ENCODE measurements around the gene NPAS3.

NPAS3 gene

GRCh38 chr14:33566082-33566481 is 627.4 kb downstream of the NPAS3 start:
- DNase-seq = no peak

DNA sequence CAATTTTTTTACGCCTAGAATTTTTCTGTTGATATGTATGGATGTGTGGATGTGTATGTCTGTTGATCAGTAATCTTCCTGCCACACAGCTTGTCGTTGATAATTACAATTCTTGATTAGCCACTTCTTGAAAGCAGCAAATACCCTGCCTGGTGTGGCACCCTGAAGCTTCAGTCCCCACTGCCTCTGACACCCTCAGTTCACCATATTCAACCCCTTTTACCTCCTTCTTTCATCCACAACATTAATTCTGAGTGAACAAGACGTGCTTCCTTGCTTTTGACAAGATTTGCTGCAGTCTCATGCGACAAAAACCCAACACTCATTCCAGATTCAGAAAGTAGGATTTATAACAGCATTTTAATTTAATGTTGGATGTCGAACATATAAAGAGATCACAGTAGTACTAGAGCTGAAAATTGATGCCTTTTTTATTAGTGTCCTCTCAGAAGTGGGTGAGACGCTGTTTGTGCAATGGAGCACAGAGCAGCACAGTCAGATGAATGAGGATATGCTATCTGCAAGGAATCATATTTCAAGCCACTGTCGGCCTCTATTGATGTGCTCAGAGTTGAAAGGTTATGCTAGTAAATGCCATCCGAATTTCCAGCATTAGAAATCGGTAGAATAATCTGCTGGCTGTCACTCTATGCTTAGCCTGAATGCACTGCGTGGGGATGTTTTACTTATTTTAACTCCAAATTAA is 628.5 kb downstream of the NPAS3 start:
- no peak for DNase-seq

DNA sequence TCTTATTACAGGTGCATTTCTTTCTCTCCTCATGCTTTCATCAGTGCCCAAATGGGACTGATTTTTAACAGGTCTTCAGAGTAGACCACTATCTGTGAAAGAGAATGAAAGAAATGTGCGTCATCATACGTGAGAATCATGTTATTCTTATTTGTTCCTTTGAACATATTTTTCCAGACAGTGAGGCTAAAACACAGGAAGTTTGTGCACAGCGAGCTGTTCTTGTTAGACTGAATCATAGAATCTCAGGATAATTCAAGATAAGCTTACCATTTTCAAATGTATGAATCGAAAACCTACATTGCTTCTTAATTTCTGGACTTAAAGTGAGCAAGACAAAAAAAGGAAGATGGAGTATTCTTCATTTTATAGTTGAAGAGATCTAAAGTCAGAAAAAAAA is 629.1 kb downstream of the NPAS3 start:
- no peak for DNase-seq

DNA sequence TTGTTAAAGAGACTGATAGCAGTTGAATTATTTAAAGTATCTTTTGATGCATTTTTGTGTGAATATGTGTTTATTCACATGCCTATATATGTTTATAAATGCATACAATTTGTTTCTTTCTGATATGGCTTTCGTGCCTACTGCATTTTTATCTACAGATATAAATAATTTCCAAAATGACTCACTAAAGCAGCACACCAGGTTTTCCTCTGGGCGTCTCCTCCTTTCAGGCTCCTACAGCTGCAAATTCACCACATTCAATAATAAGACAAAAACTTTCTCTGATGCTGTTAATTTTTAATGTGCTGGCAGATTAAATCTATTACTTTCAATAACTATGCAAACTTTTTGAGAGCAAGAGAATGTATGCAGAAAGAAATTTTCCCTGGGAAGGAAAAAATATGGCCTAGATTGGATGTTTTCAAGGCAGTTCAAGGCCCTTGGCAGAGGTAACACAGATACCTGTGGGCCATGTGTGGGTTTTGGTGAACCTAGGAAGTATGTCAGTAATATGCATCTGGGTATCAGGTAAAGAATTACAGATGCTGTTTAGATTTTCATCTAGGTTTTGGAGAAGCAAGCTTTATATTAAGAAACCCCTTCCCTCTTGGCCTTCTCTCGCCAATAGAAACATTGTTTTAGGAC is 630.4 kb downstream of the NPAS3 start:
- DNase-seq = no peak

DNA sequence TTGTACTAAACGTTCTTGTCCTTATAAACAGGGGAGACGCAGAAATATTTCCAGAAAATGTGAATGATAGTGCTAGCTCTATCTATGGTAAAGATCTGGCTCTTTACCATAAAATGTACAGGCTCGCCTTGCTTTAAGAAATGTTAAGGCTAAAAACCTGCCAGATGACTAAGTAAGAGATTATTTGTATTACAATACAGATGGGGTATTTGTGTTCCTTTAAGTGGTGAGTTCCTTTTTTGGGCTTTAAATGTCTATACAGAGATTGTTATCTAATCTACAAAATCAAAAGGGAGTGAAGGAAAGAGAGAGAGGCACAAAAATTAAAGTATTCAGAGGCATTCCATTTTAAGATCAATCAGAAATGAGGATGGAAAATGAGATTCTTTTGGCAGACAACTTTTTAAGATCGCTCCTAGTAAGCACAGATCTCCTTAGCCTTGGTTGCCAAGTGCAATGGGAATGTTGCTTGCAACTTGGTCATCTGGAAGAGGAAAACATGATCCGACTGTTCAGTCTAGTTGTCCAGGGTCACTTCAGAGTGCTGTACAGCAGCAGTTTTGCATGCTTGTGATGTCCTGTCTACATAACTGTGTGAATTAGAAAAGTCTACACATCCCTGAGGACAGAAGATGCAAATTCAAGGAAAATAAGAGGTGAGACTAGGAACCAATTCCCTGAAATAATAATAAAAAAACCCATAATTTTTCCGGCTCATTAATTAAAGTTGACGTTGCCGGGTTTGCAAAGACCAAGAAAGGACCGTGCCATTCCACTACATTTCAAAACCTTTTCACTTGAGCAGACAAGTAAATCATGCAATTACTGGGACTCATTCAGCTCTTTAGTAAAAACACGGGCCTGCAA is 631.4 kb downstream of the NPAS3 start:
- DNase-seq = no peak

- no peak for DNase-seq
Measured at GRCh38 chr14:33570694-33571310, 632.1 kb downstream of the NPAS3 start.

DNA sequence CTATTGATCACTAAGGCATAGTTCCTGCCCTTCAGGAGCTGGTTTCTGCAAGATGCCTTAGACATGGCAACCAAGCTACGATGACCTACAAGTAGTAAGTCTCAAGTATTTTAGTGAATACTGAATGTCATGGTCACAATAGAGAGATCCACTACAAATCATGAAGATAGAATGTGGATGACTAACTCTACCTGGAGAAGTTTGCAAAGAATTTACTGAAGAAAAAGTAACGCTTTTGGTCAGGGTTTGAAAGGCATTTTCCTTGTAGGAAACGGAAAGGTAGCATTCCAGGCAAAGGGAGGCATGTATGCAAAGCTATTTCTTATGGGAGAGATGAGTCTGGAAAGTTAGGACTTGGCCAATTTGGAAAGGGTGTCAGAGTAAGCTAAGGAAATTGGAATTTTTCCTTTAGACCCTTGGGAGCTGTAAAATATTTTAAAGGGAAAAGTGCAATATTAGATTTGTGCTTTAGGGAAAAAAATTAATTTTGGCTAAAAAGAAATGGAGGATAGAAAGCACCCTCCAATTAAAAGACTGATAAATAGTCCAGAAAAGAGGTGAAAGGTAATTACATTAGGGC is 634.7 kb downstream of the NPAS3 start:
- DNase-seq = no peak

DNA sequence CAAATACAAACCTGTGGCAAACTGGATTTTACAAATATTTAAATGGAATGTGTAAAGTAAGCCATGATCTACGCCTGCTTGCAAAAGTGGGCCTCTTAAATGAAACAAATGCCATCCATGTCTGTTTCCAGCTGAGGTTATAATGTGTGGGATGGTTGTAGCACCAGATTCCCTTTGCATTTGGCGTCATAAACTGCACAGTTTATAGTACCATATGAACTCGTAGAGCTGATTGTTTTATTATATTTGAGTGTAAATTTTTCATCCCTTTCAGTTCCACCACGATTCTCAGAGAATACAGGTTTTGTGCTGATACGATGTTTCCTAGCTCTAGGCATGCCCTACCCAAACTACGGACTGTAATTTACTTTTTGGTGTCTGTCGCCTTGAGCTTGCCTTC is 637.3 kb downstream of the NPAS3 start:
- DNase-seq = no peak

DNA sequence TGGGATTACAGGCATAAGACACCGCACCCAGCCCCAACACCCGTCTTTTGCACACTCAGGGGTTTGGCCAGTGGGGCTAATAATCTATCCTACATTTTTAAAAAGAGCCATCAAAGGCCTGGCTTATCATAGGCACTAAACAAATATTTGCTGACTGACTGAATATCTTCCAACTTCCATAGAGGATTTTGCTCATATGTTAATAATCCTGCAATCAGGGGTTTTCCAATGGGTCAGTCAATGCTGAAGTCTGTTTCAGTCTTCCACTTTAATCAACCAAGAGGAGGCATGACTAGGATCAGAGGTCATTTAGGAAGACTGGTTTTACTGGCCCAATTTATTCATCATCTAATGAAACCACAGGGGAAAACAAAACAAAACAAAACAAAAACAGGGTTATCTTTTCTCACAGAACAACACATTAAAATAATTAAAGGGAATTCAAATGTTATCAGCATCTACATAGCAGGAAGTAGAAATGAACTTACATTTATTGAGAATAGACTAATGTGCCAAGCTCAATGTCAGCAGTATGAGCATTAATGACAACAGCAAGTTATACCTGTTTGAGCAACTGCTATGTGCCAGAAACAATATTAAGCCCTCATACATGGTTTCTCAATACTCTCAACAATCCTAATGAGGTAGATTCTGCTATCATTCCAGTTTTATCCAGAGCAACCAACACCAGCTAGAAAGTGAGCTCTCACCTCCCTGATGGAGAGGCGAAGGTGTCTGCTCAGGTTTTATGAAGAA is 640.0 kb downstream of the NPAS3 start:
- DNase-seq = no peak

DNA sequence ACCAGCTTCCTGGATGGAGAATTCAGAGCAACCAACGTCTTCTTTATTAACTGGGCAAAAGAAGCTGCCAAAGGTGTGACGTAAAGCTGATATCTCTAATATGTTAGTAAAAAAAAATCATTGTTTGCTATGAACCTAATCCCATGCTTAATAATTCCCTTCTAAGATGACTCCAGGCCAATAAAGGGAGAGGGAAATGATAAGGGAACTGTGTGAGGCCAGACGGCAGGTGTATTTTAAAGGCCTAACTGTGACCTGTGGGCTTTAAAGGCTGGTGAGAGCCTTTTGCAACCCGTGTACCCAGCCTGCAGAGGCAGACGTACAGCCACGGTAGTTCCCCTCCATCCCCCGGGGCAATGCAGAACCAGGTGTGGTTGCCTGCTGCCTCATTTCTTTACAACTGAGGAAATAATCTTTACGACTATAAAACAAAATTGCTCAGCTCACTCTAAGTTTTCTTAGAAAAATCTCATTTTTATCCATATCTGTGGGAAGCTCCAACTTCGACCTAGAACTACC is 641.6 kb downstream of the NPAS3 start:
- DNase-seq = no peak

DNA sequence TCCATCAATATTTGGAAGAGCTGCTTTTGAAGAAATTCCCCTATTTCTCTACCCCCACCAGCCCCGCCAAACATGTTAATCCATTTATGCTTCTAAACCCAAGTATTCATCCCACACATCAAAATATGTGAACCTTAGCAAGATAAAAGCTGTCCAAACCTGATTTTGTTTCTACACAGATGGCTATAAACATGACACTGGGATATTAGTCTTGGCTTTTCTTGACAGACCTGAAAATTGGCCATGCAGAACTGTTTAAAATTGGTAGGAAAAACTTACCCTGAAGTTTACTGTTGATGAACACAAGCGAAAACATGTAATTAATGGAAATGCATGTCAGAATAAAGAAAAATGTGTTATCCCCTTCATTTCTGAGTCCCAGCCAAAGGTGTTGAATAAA is 642.2 kb downstream of the NPAS3 start:
- no peak for DNase-seq

GRCh38 chr14:33584697-33585096 is 646.0 kb downstream of the NPAS3 start:
- DNase-seq = no peak

- no peak for DNase-seq
Measured at GRCh38 chr14:33586806-33587205, 648.1 kb downstream of the NPAS3 start.

DNA sequence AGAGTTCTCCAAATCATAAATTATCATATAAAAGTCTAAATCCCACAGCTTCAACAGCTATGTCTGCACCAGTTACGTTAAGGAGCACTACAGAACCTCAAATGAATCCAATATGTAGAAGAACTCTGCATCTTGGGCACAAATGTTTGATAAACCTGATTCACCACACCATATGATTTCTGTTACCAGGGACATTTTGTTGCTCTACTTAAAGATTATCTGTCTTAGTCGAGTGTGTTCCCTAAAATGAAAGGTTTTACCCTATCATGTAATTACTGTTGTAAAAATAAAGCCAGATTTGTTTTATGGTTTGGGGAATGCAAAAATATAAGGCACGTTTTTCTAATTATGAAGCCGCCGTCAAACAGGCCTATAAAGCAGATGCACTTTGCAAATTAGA is 649.1 kb downstream of the NPAS3 start:
- DNase-seq = no peak

GRCh38 chr14:33588771-33589170 is 650.1 kb downstream of the NPAS3 start:
- DNase-seq = no peak

GRCh38 chr14:33589334-33589733 is 650.7 kb downstream of the NPAS3 start:
- DNase-seq = no peak

DNA sequence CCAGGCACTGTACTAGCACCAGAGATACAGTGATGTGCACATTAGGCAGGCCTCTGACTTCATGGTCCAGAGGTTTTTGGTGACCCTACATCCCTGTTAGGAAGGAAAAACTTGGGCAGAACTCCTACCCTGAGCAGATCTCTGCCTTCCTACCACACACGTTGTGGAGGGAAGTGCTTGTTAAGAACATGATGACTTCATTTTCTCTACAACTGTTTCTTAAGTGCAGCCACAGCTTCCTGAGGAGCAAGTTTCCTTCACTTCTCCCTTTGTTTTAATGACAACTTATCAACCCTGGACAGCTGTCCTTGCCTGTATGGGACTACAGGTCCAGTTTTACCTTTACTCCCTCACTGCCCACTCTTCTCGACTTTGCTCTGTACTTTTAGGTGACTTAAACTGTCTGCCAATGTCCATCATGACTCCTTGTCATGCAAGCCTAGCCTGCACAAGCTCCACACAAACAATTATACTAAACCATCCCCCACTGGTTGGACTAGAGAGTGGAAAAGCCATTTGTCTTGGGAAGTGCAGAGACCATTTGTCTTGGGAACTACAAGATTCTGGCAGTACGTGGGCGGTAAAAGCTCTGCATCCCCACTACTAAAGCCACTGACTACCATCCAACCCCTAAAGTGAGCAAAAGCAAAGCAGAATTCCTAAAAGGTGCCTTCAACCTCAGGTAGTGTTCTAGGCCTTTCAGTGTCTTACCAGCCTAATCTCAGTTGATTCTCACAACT is 652.4 kb downstream of the NPAS3 start:
- DNase-seq = no peak

- no peak for DNase-seq
Measured at GRCh38 chr14:33592297-33592696, 653.6 kb downstream of the NPAS3 start.

DNA sequence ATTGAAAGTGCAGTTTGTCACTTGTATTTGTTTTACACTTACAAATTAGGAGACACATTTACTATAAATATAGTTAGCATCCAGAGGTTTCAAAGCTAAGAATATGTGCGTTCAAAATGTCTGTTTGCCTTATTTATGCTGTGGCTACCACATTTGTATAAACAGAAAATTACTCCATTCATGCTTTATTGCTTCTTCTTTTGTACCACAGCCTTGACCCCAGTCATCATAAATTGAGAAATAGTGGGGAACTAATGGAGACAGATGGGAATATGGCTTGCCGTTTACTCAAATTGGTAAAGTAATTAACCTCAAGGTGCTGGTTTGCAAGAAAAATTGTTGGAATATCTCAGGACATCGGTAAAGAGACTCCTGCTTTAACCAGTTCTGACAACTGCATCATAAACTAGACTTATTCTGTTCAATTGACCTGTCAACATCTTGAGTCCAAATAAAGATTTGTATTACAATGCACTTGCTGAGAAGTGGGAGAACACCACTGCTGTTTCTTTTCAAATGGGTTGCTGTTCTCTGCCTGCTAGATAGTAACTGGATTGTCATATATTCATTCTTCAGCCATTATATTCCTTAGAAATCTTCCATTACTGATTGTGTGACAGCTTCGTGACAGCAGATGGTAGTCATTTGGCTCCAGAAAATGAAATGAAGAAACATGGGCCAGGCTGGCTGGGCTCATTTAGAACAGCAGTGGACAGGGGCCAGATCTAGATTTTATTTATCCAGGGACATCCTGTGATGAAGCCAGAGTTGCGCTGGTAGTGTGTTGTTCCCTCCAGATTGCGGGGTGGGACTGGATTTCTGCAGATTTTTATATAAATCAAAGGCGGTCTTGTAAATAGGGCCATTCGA is 657.8 kb downstream of the NPAS3 start:
- no peak for DNase-seq

DNA sequence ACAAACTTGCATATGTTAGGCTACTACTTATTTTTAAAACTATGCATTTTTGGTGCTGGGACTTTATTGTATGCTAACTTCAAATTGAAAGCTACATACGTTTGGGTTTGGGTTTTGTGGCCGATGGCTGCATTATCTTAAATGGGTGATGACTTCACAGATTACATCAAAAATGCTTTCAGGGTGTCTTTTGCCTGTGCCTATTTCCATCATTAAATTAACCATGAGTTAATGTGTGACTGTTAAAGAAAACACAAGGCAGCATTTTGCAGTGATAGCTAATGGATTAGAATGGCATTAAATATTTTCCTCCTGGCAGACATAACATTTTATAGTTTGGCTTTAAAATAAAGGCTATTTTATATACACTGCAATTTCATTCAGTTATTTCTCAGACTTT is 659.9 kb downstream of the NPAS3 start:
- DNase-seq = no peak
